HL-60 (cell line): ENCODE results near the gene SLC35D1.

Experiments
- DNase-seq, 2 experiments: peaks; one replicate each; pipeline ENCODE4 v3.0.0-alpha.2; 2010 to 2020; ENCODE audit warnings: low read depth in 1 of 2, low spot score in 1 of 2
- H3K27ac ChIP-seq: fragments of 250-450 bp; sonication (Bioruptor Pico); replicated peaks from 2 replicates; pipeline ENCODE4 v1.5.1; 2020; ENCODE audit warnings: mild to moderate bottlenecking, moderate library complexity
- H3K27me3 ChIP-seq: fragments of 250-450 bp; sonication (Bioruptor Pico); 2 replicates; pipeline ENCODE4 v1.5.1; 2021; ENCODE audit warnings: mild to moderate bottlenecking, moderate library complexity; ENCODE audit not compliant: insufficient read depth, poor library complexity, severe bottlenecking
- H3K4me3 ChIP-seq: replicated peaks from 2 replicates; pipeline ENCODE4 v1.5.1; 2011; ENCODE audit warnings: mild to moderate bottlenecking, control low read depth, low read length; ENCODE audit not compliant: insufficient read depth
- GABPA ChIP-seq: IDR thresholded peaks from 2 replicates; pipeline ENCODE4 v1.6.1; 2012; ENCODE audit warnings: low read depth
- POLR2AphosphoS5 ChIP-seq: IDR thresholded peaks from 2 replicates; pipeline ENCODE4 v1.6.1; 2012; ENCODE audit warnings: low read depth
- REST ChIP-seq: IDR thresholded peaks from 2 replicates; pipeline ENCODE4 v1.6.1; 2012; ENCODE audit warnings: low read depth; ENCODE audit not compliant: insufficient replicate concordance
- SPI1 ChIP-seq: IDR thresholded peaks from 2 replicates; pipeline ENCODE4 v1.6.1; 2012; ENCODE audit warnings: low read depth, mild to moderate bottlenecking, borderline replicate concordance
- TF ChIP-seq, protein P1 (sequence below): IDR thresholded peaks from one replicate; pipeline ENCODE4 v1.5.1; 2011; ENCODE audit warnings: low read length, control low read depth, inconsistent platforms; ENCODE audit not compliant: insufficient read depth

Gene SLC35D1

DNA sequence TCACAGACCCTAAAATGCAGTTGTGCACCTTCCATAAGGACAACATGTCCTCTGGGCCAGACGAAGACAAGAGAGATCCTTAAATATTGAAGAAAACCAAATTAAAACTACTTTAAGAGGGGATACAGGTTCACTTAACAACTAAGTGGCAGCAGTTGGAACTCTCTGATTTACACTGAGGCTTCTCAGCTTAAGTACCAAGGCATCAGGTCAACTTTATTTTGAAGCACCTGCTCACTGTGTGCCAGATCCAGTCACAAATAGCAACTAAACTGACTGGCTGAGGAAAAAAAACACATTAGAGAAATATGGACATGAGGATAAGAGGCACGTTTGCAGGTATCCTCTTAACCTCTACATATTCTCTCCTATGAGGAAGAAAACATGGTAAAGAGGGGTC, 33.2 kb downstream of the SLC35D1 start:
- Histone ChIP-seq H3K27me3 (no peaks in the 10 kb centered on the region), H3K4me3 (no peak overlapping the region), H3K27ac (no peak overlapping the region)
- no peak for DNase-seq
- TF ChIP-seq, protein P1, sequence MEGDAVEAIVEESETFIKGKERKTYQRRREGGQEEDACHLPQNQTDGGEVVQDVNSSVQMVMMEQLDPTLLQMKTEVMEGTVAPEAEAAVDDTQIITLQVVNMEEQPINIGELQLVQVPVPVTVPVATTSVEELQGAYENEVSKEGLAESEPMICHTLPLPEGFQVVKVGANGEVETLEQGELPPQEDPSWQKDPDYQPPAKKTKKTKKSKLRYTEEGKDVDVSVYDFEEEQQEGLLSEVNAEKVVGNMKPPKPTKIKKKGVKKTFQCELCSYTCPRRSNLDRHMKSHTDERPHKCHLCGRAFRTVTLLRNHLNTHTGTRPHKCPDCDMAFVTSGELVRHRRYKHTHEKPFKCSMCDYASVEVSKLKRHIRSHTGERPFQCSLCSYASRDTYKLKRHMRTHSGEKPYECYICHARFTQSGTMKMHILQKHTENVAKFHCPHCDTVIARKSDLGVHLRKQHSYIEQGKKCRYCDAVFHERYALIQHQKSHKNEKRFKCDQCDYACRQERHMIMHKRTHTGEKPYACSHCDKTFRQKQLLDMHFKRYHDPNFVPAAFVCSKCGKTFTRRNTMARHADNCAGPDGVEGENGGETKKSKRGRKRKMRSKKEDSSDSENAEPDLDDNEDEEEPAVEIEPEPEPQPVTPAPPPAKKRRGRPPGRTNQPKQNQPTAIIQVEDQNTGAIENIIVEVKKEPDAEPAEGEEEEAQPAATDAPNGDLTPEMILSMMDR = no peak
- no peak for TF ChIP-seq POLR2AphosphoS5

DNA sequence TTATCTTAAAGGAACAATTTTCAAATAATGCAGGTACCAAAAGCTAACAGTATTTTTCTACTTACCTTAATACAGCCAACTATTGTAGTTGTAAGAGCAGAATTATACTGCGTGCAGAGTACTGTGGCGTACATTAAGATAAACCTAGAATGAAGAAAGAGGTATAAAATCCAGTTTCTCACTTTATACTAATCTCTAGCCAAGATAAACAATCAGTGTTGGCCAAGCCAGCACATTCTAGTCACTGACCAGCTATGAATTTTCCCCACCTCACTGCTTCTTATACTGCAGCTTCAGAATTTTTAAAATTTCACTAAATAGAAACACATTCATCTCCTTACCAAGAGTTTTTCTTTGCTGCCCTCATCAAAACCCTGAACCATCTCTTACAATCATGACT, 33.6 kb downstream of the SLC35D1 start:
- TF ChIP-seq POLR2AphosphoS5 = no peak
- TF ChIP-seq SPI1 = no peak
- no peak for TF ChIP-seq REST
- no peak for TF ChIP-seq GABPA
- TF ChIP-seq, protein P1 = no peak
- Histone ChIP-seq H3K27me3 (no peaks in the 10 kb centered on the region), H3K27ac (no peak overlapping the region), H3K4me3 (no peak overlapping the region)
- DNase-seq = no peak

GRCh38 chr1:67019600-67020136, 34.3 kb downstream of the SLC35D1 start:
- Histone ChIP-seq H3K4me3 (no peak overlapping the region), H3K27me3 (no peaks in the 10 kb centered on the region), H3K27ac (no peak overlapping the region)
- TF ChIP-seq POLR2AphosphoS5 (no peak), GABPA (no peak), REST (no peak), SPI1 (no peak)
- TF ChIP-seq, protein P1 = no peak
- no peak for DNase-seq

- no peak for DNase-seq
- Histone ChIP-seq H3K4me3 (no peak overlapping the region), H3K27me3 (no peaks in the 10 kb centered on the region), H3K27ac (no peak overlapping the region)
- TF ChIP-seq POLR2AphosphoS5 (no peak), GABPA (no peak), REST (no peak), SPI1 (no peak)
- TF ChIP-seq, protein P1 = no peak
Observed at GRCh38 chr1:67019121-67019520, 34.8 kb downstream of the SLC35D1 start.
